Measurements from ENCODE around the gene TSPAN32.
"Not testable (repeated sequence)": the region's sequence is repeated elsewhere in the genome, so short reads cannot be mapped to it uniquely, and the experiment has no call there.

TSPAN32 gene

DNA sequence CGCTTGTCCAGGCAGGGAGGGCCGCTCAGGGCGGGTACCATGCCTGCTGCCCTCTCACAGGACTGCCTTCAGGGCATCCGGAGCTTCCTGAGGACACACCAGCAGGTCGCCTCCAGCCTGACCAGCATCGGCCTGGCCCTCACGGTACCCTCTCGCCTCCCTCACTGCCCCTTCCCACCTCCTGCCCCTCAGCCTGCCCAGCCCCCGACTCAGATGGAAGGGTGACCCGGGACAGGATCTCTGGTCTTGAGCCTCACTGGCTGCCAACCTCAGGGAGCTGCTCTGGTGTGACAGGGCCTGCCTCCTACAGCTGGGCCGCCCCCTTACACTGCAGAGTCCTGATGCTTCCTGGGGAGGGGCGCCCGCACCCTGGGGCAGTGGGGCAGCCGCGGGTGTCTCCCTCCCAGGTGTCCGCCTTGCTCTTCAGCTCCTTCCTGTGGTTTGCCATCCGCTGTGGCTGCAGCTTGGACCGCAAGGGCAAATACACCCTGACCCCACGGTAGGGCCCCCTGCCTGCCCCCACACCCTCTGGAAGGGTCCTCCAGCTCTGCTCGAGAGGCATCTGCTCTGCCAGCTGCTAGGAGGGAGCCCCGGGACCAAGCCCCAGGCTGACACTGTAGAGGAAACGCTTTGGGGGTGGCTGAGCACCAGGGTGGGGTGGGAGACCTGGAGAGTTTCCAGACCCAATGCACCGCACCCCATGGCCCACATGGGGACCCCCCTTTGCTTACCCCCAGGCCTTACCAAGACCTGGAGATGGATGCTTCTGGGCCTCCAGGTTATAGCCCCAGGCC, 14.6 kb downstream of the TSPAN32 start:
- no peak for DNase-seq (ENCODE audit: low read depth)

DNA sequence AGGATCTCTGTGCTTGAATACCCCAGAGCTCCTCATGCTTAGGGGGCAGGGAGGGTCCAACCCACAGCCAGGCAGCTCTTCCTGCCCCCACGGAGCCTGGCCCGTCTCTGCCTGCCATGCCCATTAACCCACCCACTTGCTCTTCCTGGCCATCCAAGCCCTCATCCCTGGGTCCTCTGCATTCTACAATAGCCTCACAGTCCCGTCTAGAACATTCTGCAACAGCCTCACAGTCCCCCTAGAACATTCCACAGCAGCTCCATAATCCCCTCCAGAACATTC, 15.1 kb downstream of the TSPAN32 start:
- DNase-seq (ENCODE audit: low read depth): no peak

DNA sequence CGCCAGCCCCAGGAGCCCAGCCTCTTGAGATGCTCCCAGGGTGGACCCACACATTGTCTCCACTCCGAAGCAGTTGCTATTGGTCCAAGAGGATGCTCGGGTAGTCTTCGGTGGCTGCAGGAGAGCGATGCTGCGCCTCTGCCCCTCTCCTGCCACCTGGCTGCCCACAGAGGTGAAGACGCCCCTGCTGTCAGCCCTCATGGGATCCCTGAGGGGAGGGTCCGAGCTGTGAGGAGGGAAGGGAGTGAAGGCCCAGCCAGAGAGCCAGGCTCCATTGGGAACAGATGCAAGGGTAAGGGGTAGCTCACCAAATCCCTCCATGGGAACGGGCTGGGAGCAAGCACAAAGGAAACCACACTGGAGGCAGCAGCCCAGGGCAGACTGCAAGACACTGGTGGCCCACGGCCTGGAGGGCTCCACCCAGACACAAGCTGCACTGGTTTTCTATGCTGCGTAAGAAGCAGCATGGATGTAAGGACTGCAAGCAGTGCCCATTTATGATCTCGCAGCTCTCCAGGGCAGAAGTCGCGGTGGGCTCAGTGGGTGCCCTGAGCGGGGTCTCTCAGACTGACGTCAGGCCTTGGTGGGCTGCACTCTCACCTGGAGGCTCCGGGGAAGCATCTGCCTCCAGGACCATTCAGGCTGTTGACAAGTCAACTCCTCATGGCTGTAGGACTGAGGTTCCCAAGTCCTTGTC, 15.7 kb downstream of the TSPAN32 start:
- no peak for DNase-seq (ENCODE audit: low read depth)

DNA sequence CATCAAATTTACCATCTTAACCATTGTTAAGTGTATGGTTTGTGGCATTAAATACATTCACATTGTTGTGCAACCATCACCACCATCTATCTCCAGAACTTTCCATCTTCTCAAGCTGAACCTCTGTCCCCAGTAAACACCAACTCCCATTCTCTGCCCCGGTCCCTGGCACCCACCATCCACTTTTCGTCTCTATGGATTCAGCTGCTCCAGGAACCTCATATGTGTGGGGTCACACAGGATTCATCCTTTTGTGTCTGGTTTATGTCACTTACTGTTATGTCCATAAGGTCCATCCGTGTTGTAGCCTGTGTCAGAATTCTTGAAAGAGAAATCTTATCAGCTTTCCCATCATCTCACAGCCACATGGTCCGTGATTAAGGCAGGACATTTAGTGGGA, 16.3 kb downstream of the TSPAN32 start:
- DNase-seq (ENCODE audit: low read depth): no peak

DNA sequence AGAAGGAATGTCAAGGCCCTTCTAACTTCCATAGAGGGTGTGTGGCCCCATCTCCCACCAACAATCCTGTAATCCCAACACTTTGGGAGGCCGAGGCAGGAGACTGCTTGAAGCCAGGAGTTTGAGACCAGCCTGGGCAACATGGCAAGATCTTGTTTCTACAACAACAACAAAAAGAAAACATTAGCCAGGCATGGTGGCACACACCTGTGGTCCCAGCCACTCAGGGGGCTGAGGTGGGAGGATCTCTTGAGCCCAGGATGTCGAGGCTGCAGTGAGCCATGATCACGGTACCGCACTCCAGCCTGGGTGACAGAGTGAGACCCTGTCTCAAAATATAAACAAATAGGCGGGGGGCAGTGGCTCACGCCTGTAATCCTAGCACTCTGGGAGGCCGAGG, 16.9 kb downstream of the TSPAN32 start:
- DNase-seq (ENCODE audit: low read depth): no peak

DNA sequence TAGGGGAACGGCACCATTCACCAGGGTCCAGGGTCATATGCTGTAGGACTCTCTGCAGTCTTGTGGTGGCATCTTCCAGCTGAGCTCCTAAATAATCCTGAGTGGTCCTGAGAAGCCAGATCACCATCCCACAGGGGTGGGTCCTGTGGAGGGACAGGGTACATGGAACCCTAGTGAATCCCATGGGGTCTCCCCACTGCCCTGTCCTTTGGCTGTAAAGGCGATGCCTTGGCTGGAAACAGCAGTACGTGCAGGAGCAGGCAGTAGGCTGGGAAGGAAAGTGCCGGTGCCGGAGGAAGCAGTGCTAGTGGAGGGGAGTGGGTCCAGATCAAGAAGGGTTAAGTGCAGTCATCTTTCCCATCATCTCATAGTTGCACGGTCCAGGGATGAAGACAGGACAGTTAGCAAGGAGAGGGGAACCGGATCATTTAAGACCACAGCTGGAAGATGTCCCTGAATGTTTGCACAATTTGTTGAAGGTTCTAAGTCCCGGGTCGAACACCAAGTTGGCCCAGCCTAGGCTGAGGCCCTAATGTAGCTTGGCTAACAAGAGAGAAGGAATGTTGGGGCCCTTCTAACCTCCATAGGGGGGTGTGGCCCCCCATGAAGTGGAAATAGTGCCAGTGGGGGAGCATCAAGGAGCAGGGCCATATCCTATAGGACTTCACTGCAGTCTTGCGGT, 18.1 kb downstream of the TSPAN32 start:
- DNase-seq (ENCODE audit: low read depth): no peak

DNA sequence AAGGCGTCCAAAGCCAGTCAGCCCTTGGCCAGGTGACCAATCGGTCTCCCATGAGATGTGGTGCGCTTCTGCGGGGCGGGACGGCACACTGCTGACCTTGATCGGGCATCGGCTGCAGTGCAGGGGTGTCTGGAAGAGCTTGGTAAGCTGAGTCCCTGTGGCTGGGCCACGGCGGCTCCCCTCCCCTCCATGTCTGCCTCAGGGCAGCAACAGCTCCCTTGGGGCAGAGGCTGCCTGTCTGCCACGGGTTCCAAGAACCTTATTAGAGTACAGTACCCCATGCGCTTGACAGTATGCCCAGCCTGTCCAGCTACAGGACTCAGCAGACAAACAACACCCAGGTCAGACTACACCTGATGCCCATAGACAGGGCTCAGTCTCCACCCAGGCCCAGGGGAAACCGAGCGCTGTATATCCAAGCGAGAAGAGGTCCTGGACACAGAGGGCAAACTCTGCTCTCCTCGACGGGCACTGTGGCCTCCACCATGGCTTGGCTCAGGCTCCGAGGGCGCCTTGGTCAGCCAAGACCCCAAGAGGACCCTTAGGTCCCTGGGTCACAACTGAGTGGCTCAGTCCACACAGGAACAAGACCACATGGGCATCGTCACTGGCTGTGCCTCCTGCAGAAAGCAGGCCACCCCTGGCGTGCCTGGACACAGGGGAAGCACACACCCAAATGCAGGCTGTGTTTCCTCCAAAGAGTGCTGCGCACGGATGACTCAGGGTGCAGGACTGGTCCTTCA, 18.9 kb downstream of the TSPAN32 start:
- DNase-seq (ENCODE audit: low read depth): no peak

DNA sequence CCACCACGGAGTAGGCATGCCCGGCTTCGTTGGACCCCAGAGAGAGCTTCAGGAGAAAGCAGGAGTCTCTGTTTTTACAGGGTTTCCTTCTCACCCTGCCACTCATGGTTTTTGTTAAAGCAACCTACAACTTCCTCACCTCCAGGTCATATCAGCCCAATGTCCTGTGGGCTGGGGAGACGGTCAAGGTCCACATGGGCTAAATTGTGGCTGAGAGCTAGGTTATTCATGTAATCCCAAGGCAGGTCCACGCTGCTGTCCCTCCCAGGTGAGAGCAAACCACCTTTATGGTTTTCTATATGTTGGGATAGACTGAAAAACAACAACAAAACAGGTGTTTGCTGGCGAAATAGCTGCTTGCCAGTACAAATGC, 19.5 kb downstream of the TSPAN32 start:
- DNase-seq (ENCODE audit: low read depth): no peak

DNA sequence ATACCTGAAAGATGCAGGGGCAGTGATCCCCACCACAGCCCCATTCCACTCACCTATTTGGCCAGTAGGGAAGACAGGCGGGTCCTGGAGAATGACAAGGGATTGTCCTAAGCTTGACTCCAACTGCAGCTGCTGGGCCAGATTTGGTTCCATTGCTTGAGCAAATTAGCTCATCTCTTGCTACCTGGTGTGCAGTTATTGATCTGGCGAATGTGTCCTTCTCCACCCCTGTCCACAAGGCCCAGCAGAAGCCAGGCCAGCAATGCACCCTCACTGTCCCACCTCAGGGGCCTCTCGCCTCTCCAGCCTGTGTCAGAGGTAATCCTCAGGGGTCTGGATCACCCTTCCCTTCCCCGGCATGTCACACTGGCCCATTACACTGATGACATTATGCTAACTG, 23.3 kb downstream of the TSPAN32 start:
- DNase-seq (ENCODE audit: low read depth): no peak

DNA sequence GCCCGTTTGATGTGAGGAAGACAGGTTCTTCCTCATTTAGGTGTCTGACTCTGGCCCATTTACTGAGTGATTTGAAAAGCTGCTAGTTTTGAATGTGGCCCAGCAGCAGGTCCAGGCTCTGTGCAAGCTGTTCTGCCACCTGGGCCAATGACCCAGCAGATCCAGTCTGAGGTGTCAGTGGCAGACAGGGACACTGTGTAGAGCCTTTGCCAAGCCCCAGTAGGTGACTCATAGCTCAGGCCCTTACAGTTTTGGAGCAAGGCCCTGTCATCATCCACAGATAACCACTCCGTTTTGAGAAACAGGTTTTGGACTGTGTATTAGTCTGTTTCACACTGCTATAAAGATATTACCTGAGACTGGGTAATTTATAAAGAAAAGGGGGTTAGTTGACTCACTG, 23.9 kb downstream of the TSPAN32 start:
- no peak for DNase-seq (ENCODE audit: low read depth)

DNA sequence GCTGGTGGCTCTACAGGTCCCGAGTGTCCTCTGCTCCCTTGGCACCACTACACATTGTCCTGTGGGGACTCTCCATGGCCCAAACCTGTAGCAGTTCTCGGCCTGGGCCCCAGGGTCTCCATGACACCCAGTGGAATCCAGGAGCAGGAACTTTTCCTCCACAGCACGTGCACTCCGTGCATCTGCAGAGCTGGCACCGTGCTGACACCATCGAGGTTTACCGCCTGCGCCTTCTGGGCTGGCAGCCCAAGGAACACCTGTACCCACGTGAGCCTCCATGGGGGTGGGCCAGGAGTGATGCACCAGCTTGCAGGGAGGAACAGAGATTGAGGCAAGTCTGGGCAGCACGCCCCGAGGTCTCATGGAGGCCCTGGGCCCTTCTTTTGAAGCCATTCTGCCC, 25.2 kb downstream of the TSPAN32 start:
- DNase-seq (ENCODE audit: low read depth): no peak

DNA sequence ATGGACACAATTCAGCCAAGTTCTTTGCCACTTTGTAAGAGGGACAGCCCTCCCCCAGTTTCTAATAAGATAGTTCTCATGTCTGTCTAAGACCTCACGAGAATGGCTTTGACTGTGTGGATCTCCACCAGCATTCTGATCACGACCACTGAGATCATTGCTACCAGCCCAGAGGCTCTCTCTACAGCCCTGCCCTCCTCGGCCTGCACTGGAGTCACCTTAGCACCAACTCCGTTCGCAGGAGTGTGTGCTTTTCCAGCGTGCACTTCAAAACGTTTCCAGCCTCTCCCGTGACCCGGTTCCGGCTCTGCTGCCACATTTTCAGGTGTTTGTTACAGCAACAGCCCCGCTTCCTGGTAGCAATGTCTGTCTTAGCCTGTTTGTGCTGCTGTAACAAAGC, 26.2 kb downstream of the TSPAN32 start:
- no peak for DNase-seq (ENCODE audit: low read depth)

DNA sequence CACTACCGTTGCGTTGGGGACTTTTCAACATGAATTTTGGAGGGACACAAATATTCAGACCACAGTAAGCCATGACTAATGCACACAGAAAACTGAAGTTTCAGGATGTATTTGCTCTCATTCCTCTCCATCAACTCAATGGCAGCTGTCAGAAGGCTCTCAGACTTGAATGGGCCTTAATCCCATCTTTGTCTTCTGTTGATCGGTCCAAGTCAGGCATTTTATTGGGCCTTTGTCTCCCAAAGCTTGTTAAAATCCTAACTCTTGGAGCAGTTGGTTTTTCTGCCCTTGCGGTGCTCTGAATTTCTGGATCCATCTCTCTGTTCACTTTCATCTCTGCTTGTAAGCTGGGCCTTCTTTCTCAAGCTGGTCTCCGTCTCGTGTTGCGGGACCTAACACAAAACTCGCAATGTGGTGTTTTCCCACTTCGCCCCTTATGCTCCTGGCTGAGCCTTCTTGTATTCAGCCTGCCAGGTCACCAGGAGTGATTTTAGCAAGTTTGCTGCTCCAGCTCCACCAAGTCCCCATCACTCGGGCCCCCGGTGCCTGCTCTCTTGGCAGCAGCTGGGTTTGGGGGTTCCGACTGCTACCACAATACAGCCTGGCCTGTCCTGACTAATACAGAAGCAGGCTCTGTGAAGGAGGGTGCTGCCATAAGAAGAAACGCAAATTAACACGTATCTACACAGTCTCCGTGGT, 27.0 kb downstream of the TSPAN32 start:
- DNase-seq (ENCODE audit: low read depth): no peak

DNA sequence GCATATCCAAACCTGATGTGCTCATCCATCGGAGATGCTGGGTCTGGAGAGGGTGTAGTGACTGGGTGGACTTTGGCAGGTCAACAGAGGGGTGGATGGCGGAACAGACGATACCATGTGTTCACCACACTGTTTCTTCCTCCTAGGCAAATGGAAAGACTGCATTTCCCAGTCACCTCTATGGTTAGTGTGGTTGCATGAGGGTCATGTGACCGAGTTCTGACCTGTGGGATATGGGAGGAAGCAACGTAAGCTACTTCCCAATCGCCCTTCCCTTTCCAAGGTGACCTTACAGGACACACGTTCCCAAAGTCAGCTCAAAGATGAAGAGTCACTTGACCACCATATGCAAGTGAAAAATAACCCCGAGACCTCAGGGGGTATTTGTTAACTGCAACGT, 27.7 kb downstream of the TSPAN32 start:
- DNase-seq (ENCODE audit: low read depth): no peak

DNA sequence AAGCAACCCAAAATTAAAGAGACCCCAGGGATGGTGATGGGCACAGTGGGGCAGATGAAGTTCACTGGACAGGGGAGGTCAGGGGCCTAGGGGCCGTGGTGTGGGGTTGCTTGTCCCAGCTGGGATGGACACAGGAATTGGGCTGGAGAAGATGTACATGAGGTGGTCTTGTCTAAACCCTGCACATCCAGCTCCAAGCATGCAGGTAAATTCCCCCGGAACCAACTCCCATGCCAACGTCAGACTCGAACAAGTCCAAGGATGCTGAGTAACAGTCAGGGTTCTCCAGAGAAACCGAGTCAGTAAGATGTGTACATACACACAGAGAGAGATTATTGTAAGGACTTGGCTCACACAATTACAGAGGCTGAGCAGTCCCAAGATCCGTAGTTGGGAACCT, 28.9 kb downstream of the TSPAN32 start:
- DNase-seq (ENCODE audit: low read depth): no peak

DNA sequence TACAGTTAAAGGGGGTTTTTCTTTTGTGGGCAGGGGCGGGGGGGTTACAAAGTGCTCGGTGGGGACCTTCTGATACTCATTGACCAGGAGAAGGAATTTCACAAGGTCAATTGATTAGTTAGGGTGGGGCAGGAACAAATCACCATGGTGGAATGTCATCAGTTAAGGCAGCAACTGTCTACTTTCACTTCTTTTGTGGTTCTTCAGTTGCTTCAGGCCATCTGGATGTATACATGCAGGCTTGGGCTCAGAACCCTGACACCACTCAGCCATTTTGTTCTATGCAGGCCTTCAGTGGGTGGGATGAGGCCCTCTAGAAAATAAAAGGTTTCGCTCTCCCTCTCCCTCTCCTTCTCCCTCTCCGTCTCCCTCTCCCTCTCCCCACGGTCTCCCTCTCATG, 29.6 kb downstream of the TSPAN32 start:
- DNase-seq (ENCODE audit: low read depth): no peak

DNA sequence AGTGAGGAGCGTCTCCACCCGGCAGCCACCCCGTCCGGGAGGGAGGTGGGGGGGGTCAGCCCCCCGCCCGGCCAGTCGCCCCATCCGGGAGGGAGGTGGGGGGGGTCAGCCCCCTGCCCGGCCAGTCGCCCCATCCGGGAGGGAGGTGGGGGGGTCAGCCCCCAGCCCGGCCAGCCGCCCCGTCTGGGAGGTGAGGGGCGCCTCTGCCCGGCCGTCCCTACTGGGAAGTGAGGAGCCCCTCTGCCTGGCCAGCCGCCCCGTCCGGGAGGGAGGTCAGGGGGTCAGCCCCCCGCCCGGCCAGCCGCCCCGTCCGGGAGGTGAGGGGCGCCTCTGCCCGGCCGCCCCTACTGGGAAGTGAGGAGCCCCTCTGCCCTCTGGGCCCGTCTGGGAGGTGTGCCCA, 30.8 kb downstream of the TSPAN32 start:
- DNase-seq (ENCODE audit: low read depth): not testable (repeated sequence)

DNA sequence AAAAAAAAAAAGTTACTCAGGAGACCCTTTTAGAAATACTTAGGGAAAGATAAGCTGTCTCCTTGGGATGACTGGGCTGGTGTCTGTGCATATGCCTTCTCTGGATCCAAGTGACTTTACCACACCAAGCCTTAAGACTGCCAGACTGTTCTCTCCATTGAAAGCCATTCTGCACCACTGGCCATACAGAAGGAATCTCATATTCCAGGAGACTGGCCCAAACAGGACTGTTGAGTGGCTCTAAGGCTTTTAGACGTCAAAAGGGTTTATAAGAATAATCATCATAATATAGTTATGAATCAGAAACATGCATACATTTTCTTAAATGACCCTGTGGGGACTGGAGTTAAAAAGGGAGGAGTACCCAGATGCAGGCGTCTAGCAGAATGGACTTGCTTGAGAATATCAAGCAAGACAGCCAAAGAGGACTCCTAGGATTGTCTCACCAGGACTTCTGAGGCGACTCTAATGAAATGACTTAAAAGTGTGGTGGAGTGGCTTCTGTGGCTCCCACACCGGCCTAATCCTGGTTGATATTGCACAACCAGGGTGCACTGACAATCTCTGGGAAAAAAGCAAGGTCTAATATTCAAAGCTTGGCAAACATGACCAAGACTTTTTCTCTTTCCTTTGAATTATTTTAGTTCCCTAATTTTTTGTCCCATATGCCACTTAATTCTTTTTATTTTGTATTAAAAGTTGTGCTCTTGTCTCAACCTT, 31.8 kb downstream of the TSPAN32 start:
- DNase-seq (ENCODE audit: low read depth): not testable (repeated sequence)

DNA sequence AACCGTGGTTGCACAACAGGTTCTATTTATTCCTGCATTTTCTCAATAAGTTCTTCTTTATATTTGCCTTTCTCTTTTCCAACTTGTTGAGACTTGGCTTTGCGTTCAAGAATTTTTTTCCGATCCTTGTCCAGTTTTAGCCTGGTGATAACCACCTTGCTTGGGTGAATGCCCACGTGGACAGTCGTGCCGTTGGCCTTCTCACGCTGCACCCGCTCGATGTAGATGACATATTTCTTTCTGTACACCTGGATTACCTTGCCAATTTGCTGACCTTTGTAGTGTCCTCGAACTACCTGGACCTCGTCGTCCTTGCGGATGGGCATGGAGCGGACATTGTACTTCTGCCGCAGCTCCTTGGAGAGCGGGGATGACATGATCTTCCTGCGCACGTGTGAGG, 33.5 kb downstream of the TSPAN32 start:
- not testable (repeated sequence) for DNase-seq (ENCODE audit: low read depth)

DNA sequence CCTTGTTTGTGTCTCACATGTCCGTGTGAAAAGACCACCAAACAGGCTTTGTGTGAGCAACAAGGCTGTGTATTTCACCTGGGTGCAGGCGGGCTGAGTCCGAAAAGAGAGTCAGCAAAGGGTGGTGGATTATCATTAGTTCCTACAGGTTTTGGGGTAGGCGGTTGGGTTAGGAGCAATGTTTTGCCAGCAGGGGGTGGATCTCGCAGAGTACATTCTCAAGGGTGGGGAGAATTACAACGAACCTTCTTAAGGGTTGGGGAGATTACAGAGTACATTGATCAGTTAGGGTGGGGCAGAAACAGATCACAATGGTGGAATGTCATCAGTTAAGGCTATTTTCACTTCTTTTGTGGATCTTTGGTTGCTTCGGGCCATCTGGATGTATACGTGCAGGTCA, 36.9 kb downstream of the TSPAN32 start:
- not testable (repeated sequence) for DNase-seq (ENCODE audit: low read depth)

DNA sequence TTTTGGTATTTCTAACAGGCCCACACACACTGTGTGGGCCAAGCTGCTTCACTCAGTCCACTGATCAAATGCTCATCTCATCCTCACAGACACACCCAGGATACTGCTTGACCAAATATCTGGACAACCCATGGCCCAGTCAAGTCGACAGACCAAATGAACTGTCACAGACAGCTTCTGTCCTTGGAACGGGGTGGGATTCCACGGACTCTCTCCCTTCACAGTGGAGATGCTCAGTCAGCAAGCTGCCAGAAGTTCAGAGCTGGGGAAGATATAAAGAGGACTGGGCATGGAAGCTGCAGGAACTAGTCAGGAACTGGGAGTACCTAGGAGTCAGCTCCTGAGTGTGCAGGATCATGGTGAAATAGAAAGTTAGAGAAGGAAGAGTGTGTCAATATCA, 40.7 kb downstream of the TSPAN32 start:
- DNase-seq (ENCODE audit: low read depth): no peak

DNA sequence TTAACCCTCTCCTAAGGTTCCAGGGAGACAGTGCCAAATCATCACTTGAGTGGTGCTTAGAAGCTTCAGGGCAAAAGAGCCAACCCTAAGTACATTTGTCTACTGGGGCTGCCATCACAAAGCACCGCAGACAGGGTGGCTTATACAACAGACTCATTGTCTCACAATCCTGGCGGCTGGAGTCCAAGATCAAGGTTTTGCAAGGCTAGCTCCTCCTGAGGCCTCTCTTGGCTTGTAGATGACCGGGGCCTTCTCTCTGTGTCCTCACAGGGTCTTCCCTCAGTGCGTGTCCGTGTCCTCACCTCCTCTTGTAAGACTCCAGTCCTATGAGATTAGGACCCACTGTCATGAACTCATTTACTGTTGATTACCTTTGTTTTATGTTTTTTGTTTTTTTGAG, 41.2 kb downstream of the TSPAN32 start:
- no peak for DNase-seq (ENCODE audit: low read depth)

Data from non-pigmented ciliary epithelial cell (primary cell).